Raji (cell line): ENCODE results near the gene BTC.

Experiments used
- POLR2A ChIP-seq: IDR thresholded peaks from 2 replicates; pipeline ENCODE4 v1.6.1; 2011; ENCODE audit warnings: low read depth, low read length, control low read depth; ENCODE audit not compliant: insufficient read depth

Gene BTC

DNA sequence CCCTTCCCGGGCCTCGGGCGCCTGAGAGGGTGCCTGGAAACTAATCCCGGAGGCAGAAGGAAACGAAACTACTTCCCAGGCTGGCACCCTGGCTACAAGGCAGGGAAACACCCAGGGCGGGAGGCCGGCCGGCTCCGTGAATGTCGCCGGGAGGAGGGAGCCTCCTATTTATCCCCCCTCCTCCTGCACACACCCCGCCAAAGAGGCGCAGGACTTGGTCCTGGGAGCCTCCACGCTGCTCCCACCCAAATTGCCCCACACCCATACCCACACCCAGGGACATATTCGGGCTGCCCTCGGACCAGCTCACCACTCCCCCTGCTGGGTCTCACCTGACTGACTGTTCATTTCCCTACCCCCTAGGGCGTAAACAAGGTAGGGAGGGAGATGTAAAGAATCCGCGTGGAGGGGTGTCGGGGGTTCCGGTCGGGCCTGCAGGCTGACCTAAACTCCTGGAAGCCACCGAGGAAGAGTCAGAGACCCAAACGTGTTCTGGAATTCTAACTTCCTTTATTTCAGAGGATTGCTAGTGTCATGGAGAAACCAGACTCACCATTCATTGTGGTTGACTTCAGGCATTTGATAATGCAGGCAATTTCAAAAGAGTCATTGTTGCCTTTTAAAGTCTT lies at the start of gene BTC:
TSS of gene BTC (minus strand) at position 142 of the 629 bp plus-strand sequence. CDS start 198 bp downstream, outside the sequence.
- TF ChIP-seq POLR2A: no peak

DNA sequence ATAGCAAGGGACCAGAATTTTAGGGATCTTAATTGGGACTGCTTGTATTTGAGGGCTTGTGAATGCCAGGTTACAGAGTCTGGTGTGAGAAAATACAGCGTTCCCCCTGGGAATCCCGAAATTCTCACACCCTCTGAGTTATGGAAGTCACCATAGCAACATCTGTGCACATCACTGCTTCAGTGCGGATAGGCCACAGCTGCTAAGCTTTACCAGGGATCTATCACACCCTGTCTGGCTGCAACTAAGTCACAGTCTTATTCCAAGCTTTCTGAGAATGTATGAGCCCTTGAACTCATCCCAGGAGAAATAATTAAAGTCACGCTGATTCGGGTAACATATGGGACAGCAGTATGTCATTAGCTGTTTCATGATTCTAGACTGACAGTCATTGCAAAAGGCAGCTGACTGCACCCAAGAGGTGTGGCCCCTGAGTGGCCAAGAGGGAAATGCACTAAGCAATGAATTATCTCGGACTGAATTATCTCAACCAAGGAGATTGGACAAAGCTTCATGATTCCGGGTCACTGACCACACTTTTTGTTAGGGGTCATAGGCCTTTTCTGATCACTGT lies 46.7 kb upstream of the BTC start:
- TF ChIP-seq POLR2A: no peak

- no peak for TF ChIP-seq POLR2A
Observed at GRCh38 chr4:74838746-74839370, 44.5 kb upstream of the BTC start.

- TF ChIP-seq POLR2A: no peak
Observed at GRCh38 chr4:74830928-74831327, 36.6 kb upstream of the BTC start.

DNA sequence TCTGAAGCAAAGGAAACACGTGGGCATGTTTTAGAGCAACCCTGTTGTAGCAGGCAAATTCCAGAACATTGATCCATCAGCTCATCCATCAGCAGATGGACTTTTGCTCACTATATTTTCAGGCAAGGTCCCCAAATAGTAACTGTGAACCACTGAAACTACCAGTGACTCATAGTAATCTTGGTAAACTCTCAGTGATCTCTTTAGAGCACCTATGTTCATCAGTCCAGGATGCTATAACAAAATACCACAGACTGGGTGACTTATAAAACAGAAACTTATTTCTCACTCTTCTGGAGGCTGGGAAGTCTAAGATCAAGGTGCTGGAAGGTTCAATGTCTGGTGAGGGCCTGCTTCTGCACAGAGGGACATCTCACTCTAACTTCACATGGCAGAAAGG lies 28.9 kb upstream of the BTC start:
- no peak for TF ChIP-seq POLR2A

DNA sequence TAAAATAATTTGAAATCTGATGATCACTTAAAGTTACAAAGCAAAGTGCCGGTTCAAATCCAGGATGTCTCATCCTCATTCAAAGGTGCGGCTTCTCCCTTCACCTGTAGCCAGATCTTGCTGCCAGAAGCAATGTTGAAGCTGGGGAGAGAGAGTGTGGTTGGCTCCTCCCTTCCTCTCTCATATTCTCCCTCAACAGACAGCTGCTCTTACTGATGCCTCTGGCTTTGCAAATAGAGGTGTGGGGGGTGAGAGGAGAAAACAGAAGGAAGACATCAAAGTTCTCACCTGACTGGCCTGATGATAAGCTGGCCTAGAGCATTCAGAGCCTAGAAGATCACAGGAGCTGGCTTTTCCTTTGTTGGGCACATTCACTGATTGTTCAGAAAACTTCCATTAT lies 28.3 kb upstream of the BTC start:
- no peak for TF ChIP-seq POLR2A

DNA sequence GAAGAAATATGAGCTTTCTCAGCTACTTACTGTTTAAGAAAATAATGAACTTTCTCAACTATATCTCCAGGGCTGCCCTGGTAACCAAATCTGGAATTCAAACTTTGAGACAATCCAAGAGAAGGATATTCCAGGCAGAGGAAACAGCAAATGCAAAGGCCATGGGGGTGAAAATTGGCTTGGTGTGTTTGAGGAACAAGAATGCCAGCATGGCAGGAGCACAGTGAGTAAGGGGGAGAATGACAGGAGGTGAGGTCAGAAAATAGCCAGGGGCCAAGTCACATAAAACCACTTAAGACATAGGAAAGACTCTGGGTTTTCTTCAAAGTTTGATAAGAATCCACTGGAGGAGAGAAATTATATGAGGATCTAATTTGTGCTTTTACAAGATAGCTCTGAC lies 27.2 kb upstream of the BTC start:
- no peak for TF ChIP-seq POLR2A

- no peak for TF ChIP-seq POLR2A
Observed at GRCh38 chr4:74814052-74814451, 19.7 kb upstream of the BTC start.

GRCh38 chr4:74805601-74806000 lies 11.3 kb upstream of the BTC start:
- TF ChIP-seq POLR2A: no peak

- TF ChIP-seq POLR2A: no peak
Observed at GRCh38 chr4:74800310-74800709, 6.0 kb upstream of the BTC start.

GRCh38 chr4:74796631-74797030 lies 2.3 kb upstream of the BTC start:
- no peak for TF ChIP-seq POLR2A

DNA sequence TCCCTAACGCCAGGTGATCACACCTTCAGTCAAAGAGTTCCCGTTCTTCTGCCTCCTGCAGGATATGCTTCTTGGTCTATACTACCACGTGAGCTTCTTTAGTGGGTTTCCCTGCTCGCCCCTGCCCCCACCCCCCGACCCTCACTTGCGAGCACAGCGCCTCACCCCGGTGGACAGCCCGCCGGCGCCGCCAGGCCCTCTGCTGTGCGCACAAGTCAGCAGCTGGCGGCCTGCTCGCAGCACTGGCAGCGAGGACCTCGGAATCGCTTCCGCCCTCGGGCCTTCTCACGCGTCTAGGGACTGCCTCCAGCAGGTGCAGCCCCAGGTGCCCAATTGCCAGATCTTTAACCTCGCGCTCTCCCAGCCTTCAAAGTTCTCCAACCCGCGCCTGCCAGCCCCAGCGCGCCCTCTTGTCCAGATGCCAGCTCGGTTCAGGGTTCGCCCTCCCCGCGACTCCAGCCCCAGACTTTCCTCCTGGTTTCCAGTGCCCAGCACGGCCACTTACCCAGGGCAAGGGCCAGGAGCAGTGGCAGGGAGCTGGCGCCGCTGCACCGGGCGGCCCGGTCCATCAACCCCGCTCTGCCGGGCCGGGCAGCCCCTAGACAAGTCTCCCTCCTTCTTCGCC lies 454 bp downstream of the BTC start:
- no peak for TF ChIP-seq POLR2A

GRCh38 chr4:74790652-74791051 lies 3.7 kb downstream of the BTC start:
- TF ChIP-seq POLR2A: no peak

DNA sequence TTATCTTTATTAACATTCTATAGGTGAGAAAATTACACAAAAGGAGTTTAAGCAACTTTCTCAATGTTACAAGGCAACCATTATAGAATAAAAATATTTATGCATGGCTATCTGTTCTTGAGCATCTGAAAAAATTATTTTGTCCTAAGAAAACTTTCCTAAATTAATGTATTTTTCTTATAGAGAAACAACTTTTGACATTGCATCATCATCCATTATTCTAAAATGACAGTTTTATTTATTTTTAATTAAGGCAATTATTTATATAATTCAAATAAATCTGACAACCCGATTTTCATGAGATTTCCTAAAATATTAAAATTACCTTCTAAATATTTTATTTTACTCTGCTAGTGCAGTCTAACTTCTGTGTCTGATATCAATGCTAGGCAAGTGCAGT lies 4.8 kb downstream of the BTC start:
- no peak for TF ChIP-seq POLR2A

DNA sequence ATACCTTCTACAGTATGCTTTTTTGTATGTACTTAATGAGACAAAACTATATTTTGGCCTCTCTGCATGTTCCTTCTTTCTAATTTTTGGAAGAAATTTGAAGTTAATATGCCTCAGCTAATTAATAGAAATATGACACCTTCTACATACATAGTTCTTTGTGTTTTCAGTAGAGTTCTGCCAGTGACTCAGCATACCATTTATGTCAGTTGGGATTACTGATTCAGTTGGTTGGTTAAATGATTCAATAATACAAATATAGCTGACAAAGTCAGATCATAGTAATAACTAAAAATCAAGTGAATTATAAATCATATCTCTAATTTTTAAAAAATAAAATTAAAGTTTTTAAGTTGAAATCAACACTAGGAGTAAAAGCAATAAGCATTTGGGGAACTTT lies 16.8 kb downstream of the BTC start:
- no peak for TF ChIP-seq POLR2A

GRCh38 chr4:74772783-74773182 lies 21.5 kb downstream of the BTC start:
- no peak for TF ChIP-seq POLR2A

DNA sequence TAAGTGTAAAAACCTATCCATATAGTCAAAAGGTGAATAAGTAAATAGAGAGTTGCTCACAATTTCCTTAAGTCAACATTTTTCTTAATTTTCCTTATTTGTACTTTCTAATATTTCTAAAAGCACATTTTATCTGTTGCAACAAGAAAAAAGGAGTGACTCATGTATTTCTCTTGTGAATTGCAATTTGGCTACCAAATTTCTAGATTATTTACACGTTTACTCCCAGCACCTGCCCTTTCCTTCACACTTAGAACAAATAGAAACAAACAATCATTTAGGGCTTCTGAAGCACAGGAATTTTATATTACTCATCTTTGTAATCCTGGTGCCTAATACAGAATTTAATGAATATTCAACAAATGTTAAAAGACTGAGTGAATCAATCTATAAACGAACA lies 22.2 kb downstream of the BTC start:
- TF ChIP-seq POLR2A: no peak
